Hepatocyte (in vitro differentiated cells): ENCODE results near the gene SUGCT. TPM values are rescaled to one million over a fixed set of nuclear protein-coding genes. Genes with fewer than 3 reads are reported as not detected.

Experiments used
- DNase-seq: peaks from one replicate; pipeline ENCODE4 v3.0.0-alpha.2; 2016; ENCODE audit warnings: low spot score
- H2AFZ ChIP-seq: fragments of 200-600 bp; sonication (generic); 2 replicates; pipeline ENCODE4 v1.6.0; 2016; ENCODE audit warnings: antibody characterized with exemption, mild to moderate bottlenecking
- H3K27ac ChIP-seq: fragments of 200-600 bp; sonication (generic); 2 replicates; pipeline ENCODE4 v1.5.1; 2016; ENCODE audit warnings: mild to moderate bottlenecking
- H3K27me3 ChIP-seq: fragments of 200-600 bp; sonication (generic); 2 replicates; pipeline ENCODE4 v1.6.1; 2016
- H3K36me3 ChIP-seq: fragments of 200-600 bp; sonication (generic); replicated peaks from 2 replicates; pipeline ENCODE4 v1.5.1; 2016; ENCODE audit warnings: low read depth; ENCODE audit not compliant: insufficient read depth
- H3K4me1 ChIP-seq: fragments of 200-600 bp; sonication (generic); 2 replicates; pipeline ENCODE4 v1.5.1; 2016; ENCODE audit warnings: mild to moderate bottlenecking, moderate library complexity; ENCODE audit not compliant: insufficient read depth
- H3K4me2 ChIP-seq: fragments of 200-600 bp; sonication (generic); 2 replicates; pipeline ENCODE4 v1.6.0; 2016
- H3K4me3 ChIP-seq: fragments of 200-600 bp; sonication (generic); 2 replicates; pipeline ENCODE4 v1.5.1; 2016; ENCODE audit warnings: mild to moderate bottlenecking
- H3K79me2 ChIP-seq: fragments of 200-600 bp; sonication (generic); 2 replicates; pipeline ENCODE4 v1.6.0; 2017; ENCODE audit warnings: mild to moderate bottlenecking
- H3K9me2 ChIP-seq: fragments of 200-600 bp; sonication (generic); replicated peaks from 2 replicates; pipeline ENCODE4 v1.6.0; 2017; ENCODE audit warnings: mild to moderate bottlenecking; ENCODE audit not compliant: insufficient read depth
- H3K9me3 ChIP-seq: fragments of 200-600 bp; sonication (generic); 2 replicates; pipeline ENCODE4 v1.5.1; 2016; ENCODE audit warnings: low read depth, mild to moderate bottlenecking
- H4K20me1 ChIP-seq: fragments of 200-600 bp; sonication (generic); 2 replicates; pipeline ENCODE4 v1.6.0; 2016; ENCODE audit warnings: mild to moderate bottlenecking; ENCODE audit not compliant: insufficient read depth, poor library complexity, severe bottlenecking
- EZH2 ChIP-seq: fragments of 200-600 bp; sonication (generic); IDR thresholded peaks from 2 replicates; pipeline ENCODE4 v1.6.1; 2016; ENCODE audit warnings: antibody characterized with exemption, mild to moderate bottlenecking, borderline replicate concordance
- EZH2phosphoT487 ChIP-seq: fragments of 200-600 bp; sonication (generic); IDR thresholded peaks from one replicate; pipeline ENCODE4 v1.6.1; 2018; ENCODE audit warnings: antibody characterized with exemption, mild to moderate bottlenecking, low read depth, moderate library complexity; ENCODE audit not compliant: unreplicated experiment, severe bottlenecking
- WGBS: methylation state at CpG from one replicate; pipeline ENCODE4 v1.1.6; 2016; ENCODE audit warnings: low lambda C conversion rate; ENCODE audit errors: missing lambda C conversion rate; 5-methylcytosine and 5-hydroxymethylcytosine counted together
- polyA plus RNA-seq: library from polyadenylated mRNA; unstranded; fragments of >200 nt; fragmentation: Nextera tagmentation; extraction: Ambion mirVana; gene quantifications from 2 replicates; pipeline ENCODE4 v1.2.1, GENCODE V29; 2016
- total RNA-seq: library from RNA; depleted of rRNA; stranded (reverse); fragments of >200 nt; gene quantifications from 2 replicates; pipeline ENCODE4 v1.2.3, GENCODE V29; 2014
- TF ChIP-seq, protein P1 (sequence below): fragments of 200-600 bp; sonication (generic); IDR thresholded peaks from 2 replicates; pipeline ENCODE4 v1.5.1; 2016; ENCODE audit warnings: antibody characterized with exemption, mild to moderate bottlenecking; ENCODE audit not compliant: poor library complexity

SUGCT gene
- total and polyA plus RNA-seq, 2 experiments from 2014 or later: 5.1 to 12.0 TPM

DNA sequence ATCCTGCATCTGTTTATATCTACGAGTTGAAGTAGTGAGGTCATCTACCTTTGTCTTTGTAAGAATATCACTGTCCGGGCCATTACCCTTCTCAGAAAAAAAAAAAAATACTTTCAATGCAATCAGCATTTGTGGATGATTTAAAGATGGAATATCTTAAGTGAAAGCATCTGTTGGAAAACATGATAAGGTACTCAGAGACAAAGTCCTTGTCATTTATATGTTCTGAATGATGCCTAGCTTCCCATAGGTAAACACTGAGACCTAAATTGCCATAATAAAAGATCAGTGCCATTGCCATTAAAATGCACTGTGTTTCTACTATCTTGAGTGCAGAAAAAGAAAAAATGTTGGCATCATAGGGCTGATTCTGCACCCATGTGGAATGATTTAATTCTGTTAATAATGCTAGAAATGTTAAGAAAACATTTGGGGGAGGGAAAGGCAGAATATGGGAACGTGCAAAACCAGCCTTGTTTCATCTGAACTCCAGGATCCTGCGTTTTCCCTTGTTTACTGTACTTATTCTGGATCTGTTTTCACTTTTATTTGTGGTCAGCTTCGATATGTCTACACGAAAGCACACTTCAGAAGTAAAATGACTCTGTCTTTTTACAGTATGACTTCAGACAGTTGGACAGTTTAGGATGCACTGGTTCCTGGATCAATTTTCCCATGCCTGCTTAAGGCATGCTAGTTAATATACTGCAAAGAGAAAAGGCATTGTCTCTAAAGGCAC is 669.8 kb downstream of the SUGCT start:
- Histone ChIP-seq H3K4me1 (no peaks in the 10 kb centered on the region), H3K4me2 (no peak overlapping the region), H3K9me3 (no peaks in the 10 kb centered on the region), H3K79me2 (no peaks in the 10 kb centered on the region), H2AFZ (no peak overlapping the region), H3K27ac (peak overlapping the region; percentile 11), H3K27me3 (no peaks in the 10 kb centered on the region), H4K20me1 (no peaks in the 10 kb centered on the region), H3K4me3 (no peak overlapping the region), H3K9me2 (no peaks in the 10 kb centered on the region), H3K36me3 (no peaks in the 10 kb centered on the region)
- 67% methylated on average over 6 of the region's 6 CpGs for WGBS
- TF ChIP-seq EZH2phosphoT487 (no peak), EZH2 (no peak)
- TF ChIP-seq, protein P1, sequence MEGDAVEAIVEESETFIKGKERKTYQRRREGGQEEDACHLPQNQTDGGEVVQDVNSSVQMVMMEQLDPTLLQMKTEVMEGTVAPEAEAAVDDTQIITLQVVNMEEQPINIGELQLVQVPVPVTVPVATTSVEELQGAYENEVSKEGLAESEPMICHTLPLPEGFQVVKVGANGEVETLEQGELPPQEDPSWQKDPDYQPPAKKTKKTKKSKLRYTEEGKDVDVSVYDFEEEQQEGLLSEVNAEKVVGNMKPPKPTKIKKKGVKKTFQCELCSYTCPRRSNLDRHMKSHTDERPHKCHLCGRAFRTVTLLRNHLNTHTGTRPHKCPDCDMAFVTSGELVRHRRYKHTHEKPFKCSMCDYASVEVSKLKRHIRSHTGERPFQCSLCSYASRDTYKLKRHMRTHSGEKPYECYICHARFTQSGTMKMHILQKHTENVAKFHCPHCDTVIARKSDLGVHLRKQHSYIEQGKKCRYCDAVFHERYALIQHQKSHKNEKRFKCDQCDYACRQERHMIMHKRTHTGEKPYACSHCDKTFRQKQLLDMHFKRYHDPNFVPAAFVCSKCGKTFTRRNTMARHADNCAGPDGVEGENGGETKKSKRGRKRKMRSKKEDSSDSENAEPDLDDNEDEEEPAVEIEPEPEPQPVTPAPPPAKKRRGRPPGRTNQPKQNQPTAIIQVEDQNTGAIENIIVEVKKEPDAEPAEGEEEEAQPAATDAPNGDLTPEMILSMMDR: no peak
- DNase-seq: no peak

DNA sequence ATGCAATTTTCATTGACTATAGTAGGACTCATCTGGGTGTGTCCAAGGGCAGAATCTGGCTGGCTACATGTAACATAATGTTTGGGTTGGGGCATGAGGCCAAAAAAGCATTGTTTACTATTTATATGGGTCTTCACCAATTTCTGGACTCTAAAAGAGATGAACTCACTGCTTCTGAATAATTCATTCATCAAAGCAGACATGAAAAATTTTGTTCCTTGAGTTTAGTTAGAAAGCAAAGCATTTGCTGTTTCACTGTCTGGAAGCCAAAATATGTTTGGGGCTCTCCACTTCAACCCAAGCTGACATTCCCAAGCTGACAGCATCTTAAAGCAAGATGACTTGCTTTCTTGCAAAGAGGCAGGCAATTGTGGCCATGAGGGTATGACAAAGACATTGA is 670.6 kb downstream of the SUGCT start:
- H3K36me3 ChIP-seq: no peaks in the 10 kb centered on the region
- peak overlapping the region; percentile 11 for H3K27ac ChIP-seq
- H3K9me2 ChIP-seq: no peaks in the 10 kb centered on the region
- H3K4me1 ChIP-seq: no peaks in the 10 kb centered on the region
- DNase-seq: no peak
- no peaks in the 10 kb centered on the region for H4K20me1 ChIP-seq
- H3K4me2 ChIP-seq: no peak overlapping the region
- H3K4me3 ChIP-seq: no peak overlapping the region
- no peaks in the 10 kb centered on the region for H3K79me2 ChIP-seq
- H3K9me3 ChIP-seq: no peaks in the 10 kb centered on the region
- TF ChIP-seq EZH2phosphoT487 (no peak), EZH2 (no peak)
- TF ChIP-seq, protein P1: no peak
- no peaks in the 10 kb centered on the region for H3K27me3 ChIP-seq
- no peak overlapping the region for H2AFZ ChIP-seq

DNA sequence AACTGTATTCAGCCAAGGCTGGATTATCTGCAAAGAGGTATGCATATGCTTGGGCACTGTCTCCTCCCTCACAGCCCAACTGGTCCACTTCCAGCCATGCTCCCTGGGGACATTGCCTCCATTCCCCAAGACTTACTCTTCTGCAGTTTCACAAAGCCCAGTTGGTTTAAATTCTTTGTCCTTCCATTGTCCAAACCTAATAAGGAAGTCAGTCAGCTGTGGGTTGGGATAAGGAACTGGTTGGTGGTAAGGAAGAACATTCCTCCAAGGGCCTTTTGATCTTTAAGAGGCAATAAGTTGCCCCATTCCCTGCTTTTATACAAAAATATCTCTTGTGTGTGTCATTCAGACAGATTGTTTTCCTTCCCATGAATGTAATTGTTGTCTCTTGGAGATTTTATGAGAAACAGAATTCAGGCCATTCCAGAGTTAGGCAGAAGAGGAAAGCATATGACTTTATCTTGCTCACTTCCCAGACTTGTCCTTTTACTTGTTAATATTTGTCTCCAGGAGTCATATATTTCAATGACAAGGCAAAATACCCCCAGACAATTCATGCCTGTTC is 673.7 kb downstream of the SUGCT start:
- Histone ChIP-seq H3K27ac (no peak overlapping the region), H3K9me2 (no peaks in the 10 kb centered on the region), H3K4me2 (no peak overlapping the region), H2AFZ (no peak overlapping the region), H3K79me2 (no peaks in the 10 kb centered on the region), H4K20me1 (no peaks in the 10 kb centered on the region), H3K27me3 (no peaks in the 10 kb centered on the region), H3K4me3 (no peak overlapping the region), H3K36me3 (no peaks in the 10 kb centered on the region), H3K4me1 (no peaks in the 10 kb centered on the region), H3K9me3 (peaks cover 4% of the 10 kb centered on the region)
- TF ChIP-seq, protein P1: no peak
- TF ChIP-seq EZH2phosphoT487: no peak
- no peak for TF ChIP-seq EZH2
- no peak for DNase-seq
